GM20000 (cell line): ENCODE results near the gene FERMT3.
A peak's percentile ranks its signal among the peaks of the same experiment; 100 is the strongest.
"Not testable (repeated sequence)": the region's sequence is repeated elsewhere in the genome, so short reads cannot be mapped to it uniquely, and the experiment has no call there.

Experiments used
- DNase-seq: peaks from one replicate; pipeline ENCODE4 v3.0.0; 2012; ENCODE audit warnings: low spot score
- TF ChIP-seq, protein P1 (sequence below): IDR thresholded peaks from 2 replicates; pipeline ENCODE4 v1.5.1; 2012; ENCODE audit warnings: mild to moderate bottlenecking, control low read depth; ENCODE audit errors: extremely low read depth, missing control alignments

Gene FERMT3

DNA sequence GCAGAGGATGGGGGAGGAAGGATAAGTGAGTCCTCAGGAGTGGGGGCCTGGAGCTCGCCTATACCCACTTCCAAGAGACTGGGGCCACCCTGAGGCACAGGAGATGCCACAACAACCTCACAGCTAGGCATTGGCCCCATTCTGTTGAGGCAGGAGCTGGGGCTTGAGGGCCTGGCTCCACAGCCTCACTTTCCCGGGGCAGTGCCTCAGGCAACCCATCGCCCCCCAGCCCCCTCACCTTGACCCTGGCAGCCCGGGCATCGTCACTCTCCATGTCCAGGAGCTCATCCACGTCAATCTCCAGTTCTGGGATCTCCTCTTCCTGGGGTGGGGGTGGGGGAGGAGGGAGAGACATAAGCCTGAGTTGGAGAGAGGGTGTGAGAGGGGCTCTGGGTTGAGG lies 38.4 kb downstream of the FERMT3 start:
- TF ChIP-seq, protein P1, sequence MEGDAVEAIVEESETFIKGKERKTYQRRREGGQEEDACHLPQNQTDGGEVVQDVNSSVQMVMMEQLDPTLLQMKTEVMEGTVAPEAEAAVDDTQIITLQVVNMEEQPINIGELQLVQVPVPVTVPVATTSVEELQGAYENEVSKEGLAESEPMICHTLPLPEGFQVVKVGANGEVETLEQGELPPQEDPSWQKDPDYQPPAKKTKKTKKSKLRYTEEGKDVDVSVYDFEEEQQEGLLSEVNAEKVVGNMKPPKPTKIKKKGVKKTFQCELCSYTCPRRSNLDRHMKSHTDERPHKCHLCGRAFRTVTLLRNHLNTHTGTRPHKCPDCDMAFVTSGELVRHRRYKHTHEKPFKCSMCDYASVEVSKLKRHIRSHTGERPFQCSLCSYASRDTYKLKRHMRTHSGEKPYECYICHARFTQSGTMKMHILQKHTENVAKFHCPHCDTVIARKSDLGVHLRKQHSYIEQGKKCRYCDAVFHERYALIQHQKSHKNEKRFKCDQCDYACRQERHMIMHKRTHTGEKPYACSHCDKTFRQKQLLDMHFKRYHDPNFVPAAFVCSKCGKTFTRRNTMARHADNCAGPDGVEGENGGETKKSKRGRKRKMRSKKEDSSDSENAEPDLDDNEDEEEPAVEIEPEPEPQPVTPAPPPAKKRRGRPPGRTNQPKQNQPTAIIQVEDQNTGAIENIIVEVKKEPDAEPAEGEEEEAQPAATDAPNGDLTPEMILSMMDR, result no peak
- DNase-seq, result no peak

GRCh38 chr11:64245401-64245796 lies 38.9 kb downstream of the FERMT3 start:
- TF ChIP-seq, protein P1, result no peak
- no peak for DNase-seq

DNA sequence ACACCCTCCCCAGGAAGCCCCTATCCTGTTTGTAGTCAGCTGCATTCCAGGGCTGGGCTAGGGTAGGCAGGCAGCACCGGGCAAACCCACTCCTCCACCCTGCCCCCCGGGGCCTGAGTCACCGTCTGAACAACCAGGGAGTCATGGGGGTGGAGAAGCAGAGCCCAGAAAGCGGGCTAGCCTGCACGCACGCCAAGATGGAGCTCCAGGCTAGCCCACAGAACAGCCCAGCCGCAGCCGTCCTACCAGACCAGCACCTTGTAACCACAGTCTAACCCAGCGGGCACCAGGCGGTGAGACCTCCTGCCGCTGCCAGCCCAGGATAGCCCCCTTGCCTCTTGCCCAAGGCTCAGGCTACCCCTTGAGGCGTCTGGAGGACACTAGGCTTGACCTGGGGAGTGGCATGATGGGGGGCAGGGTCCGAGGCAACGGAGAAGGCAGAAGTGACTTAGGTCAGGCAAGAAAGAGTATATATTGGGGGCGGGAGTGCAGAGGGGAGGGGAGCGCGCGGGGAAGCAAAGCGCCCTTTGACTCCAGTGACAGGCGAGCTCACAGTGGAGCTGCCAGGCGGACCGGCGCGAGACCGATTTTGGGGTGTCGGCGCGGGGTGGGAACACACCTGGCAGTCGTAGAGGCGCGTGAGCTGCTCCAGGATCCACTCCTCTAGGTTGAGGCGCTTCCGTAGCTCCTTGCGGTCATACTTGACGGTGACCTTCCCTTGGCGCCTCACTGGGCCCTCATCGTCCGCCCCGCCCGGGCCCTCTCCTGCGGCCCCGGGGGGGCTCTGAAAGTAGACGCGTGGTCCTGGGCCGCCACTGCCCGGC lies 39.5 kb downstream of the FERMT3 start:
- DNase-seq, result no peak
- TF ChIP-seq, protein P1, result no peak

DNA sequence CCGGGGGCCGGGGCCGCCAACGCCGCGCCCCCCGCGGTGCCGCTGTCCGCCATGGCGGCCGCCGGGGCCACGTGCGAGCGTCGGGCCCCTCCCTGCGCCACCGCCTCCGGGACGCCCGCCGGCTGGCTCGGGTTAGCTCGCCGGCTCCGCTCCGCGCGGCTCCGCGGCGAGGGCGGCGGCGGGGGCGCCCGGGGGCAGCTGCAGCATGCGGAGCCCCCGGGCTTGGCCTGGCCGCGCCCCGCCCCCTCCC lies 40.0 kb downstream of the FERMT3 start:
- not testable (repeated sequence) for DNase-seq

DNA sequence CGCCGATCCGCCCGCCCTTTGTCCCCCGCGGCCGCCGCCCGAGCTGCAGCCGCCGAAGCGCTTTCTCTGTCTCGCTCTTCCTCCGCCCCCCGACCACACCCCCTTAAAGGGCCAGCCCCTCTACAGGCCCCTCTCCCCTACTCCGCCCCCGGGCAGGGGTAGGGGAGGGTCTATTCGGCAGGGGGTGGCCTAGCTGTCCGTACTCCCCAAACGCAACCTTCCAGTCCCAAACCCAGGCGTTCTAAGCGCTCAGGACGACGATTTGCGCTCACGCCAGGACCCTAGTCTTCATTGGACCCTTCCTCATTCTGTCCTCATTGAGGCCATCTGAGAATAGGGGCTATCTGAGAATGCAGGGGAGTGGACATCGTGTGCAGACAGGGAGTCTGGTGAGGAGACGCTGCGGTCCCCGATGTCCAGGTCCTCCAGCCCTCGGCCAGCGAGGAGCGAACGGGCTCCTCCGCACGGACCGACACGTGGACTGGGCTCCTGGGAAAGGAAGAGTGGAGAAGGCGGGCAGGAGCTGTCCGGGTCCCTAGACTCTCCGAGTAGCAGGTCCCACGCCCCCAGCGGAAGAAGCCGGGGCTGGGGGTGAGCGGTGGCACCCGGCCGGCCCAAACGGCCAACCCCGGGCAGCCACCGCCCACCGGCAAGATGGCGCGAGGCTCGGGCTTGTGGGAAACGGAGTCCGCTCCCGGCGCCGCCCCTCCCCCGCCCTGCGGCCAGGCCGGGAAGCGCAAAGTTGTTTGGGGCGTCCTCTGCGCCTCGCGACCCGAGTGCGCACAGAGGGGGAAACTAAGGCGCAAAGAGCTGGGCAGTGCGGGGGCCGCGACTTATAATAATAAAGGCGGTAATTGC lies 40.6 kb downstream of the FERMT3 start, which contains the start of gene PPP1R14B:
PPP1R14B (minus strand) TSS at position 73 of the 858 bp plus-strand sequence. CDS start 270 bp downstream, outside the sequence.
- TF ChIP-seq, protein P1, result no peak
- DNase-seq, result peak; percentile 91

- TF ChIP-seq, protein P1, result no peak
- DNase-seq, result no peak
Observed at GRCh38 chr11:64247729-64248531, 41.4 kb downstream of the FERMT3 start.

GRCh38 chr11:64248578-64248977 lies 42.1 kb downstream of the FERMT3 start:
- TF ChIP-seq, protein P1, result no peak
- no peak for DNase-seq
